ENCODE data around the gene CRADD.

GRCh38 chr12:93883436-93884154 lies 206.4 kb downstream of the CRADD start:
- TF ChIP-seq CTCF (IDR thresholded peaks at IDR 0.05) (no peak), POLR2A (IDR thresholded peaks at IDR 0.05) (no peak), POLR2AphosphoS5 (IDR thresholded peaks at IDR 0.05) (no peak)
